ENCODE data around the gene CRELD2.

The CRELD2 gene

DNA sequence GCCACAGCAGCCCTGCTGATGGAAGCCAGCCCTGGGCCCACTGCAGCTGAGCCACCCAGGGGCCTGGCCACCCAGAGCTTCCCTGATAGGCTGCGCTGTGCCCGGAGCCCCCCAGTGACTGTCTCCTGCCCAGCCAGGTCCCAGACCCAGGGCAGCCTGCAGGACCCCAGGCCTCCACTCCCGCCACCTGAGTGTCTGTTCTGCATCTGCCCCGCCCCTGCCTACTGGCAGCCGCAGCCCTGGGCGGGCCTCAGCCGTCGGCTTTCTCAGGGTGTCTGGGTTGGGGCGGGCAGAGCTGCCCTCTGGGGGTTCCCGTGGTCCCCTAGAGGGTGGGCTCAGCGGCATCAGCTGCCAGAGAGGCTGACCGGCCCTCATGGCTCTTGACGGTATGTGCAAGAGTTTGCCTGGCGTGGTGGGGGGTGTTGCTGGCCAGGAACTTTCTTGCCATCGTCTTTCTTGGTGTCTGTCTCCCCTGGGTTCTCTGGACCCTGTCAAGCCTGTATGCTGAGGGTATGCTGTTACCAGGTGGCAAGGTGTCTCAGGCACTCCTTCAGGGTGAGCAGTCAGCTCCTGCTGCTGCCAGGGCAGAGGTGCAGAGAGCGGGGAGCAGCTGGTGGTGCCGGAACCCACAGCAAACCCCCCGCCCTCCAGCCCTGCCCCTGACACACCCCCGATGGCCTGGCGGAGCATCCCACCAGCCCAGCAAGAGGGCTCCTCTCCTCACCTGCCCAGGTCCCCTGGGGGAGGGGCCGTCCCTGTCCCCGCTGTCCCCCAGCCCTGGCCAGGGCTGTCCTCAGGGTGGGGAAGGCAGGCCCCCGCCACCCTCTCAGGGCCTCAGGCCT lies 29.9 kb downstream of the CRELD2 start:
- DNase-seq = no peak

DNA sequence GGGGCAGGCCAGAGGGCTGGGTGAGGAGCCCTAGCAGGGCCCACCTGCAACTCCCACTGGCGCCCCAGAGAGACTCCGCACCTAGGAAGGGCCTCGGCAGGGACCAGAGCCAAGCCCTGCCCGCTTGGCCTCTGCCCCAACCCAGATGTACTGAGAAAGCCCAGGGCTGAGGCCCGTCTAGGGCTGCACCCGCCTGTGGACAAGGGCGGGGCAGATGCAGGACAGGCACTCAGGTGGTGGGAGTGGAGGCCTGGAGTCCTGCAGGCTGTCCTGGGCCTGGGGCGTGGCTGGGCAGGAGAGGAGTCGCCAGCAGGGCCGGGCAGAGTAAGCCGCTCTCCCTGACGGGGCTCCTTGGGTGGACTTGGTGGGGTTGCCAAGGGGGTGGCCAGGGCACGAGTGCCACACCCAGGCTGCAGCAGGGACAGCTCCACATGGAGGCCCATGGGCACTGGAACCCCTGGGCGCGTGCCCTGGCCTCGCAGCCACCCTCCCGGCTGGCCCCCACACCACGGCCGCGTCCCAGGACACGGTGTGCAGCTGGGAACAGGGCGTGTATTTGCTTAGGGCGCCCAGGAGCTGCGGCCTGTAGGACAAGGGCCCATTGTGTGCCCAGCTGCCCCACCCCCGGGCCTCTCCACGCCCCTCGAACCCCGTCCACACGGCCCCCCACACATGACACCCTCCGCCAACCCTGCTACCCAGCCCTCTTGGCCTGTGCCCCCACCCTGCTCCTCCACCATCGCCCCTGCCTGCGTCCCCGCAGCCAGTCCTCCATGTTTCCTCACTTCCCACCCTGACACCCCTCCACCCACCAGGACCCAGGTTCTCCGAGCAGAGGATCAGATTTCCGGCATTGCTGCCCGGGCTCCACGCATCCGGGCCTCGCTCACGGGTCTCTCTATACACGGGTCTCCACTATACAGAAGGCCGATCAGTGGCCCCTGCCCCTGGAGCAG lies 30.8 kb downstream of the CRELD2 start:
- DNase-seq = no peak

DNA sequence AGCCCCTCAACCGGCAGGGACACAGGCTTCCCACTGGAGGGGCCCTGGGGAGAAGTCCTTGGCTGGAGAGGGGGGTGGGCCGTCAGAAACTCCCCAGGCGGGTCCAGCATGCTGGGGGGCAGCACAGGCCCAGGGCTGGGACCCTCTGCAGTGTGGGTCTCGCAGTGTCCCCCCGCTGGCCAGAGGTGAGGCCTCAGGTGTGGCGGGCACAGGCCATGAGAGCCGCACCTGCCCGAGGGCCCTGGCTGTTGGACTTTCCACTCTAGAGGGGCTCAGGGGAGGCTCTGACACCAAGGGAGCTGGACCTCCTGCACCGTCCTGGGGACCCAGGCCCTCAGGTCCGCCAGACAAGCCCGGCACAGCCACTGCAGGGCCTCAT lies 31.5 kb downstream of the CRELD2 start:
- no peak for DNase-seq

DNA sequence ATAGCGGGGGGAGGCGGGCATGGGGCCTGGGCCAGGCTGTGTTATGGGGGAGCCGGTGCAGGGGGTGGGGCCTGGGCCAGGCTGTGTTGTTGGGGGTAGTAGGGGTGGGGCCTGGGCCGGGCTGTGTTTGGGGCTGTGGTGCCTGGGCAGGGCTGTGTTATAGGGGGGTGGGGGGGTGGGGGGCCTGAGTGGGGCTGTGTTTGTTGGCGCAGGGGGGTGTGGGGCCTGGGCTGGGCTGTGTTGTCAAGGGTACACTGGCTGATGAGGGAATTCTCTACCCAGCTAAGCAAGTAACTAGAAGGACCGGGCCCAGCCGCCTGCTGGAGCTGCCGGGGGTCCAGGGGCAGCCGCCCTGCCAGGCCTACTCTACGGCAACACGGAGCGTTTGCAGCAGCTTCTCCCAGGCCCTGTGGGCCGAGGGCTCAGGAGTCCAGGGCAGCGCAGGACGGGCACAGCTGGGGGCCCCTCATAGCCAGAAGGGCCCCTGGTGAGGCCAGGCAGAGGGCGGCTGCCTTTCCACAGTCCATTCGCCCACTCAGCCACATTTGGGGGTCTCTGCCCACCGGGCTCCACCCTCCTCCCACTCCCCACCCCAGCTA lies 32.1 kb downstream of the CRELD2 start:
- DNase-seq = no peak

DNA sequence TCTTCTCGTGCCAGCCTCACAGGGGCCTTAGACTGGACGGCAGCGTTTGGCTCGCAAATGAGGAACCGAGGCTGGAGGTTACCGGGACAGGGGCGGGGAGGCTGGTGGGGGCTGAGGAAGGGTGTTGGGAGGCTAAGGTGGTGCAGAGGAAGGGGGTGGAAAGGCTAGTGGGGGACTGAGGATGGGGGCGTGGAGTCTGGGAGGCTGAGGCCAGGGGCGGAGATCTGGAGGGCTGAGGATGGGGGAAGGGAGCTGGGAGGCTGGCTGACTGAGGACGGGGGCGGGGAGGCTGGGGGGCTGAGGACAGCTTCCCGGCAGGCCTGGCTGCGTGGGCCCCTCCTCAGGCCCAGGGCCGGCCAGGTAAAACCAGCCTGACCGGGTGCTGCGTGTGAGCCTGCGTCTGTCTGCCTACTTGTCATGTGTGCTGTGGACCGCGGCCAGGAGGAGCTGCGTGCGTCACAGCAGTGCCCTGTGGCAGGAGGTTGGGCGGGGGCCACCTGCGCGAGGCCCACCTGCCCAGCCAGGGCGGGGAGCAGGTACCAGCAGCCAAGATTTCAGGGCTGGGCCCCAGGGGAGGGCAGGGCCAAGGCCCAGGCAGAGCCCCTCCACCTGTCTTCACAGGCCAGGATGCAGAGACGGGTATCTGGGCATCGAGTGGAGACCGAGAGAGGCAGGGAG lies 32.7 kb downstream of the CRELD2 start:
- no peak for DNase-seq

DNA sequence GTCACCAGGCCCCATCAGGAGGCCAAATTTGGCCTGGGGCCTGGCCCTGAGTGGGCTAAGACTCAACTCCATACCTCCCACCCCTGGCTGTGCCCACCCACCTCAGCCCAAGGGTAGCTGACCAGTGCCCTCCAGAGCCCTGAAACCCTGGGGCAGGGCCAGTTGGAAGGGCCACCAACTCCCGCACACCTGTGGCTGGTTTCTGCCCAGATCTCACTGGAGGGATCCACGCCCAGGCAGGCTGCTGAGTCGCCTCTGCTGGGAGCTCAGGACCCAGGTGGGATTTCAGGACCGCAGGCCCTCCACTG lies 33.2 kb downstream of the CRELD2 start:
- no peak for DNase-seq

DNA sequence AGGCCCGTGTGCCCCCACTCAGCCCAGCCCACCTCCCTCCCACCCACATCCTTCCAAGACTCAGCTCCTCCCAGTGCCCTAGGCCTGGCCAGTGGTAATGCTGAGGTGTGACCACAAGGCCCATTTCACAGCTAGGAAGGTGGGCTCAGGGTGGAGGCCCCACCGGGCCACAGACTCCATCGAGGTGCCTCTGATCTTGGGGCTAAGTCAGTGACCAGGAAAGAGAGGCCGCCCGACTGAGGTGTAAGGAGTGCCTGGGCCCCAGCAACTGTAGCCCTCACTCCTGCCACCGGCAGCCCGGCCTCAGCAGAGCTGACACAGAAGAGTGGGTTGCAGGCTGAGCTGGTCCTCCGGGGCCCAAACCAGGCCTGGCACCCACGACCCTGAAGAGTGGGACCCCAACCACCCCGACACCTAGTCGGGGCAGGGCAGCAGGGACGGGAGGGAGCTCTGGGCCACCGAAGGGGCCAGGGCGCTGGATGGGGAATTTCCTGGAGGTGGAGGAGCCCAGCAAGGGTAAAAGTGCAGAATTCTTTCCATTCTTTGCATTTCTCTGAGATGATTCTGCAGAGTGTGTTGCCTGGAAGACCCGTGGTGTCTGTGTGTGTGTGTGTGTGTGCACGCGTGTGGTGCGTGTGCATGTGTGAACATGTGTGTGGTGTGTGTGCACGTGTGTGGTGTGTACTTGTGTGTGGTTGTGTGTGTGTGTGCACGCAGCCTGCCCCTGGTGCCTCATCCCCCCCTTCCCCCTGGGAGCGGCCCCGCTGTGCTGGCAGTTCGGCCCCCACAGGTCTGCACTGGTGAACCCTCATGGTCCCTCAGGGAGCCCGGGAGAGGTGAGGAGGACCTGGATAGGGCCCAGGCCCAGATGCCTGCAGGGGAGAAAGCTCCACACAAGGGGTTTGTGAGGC lies 33.8 kb downstream of the CRELD2 start:
- peak; percentile 81 for DNase-seq

DNA sequence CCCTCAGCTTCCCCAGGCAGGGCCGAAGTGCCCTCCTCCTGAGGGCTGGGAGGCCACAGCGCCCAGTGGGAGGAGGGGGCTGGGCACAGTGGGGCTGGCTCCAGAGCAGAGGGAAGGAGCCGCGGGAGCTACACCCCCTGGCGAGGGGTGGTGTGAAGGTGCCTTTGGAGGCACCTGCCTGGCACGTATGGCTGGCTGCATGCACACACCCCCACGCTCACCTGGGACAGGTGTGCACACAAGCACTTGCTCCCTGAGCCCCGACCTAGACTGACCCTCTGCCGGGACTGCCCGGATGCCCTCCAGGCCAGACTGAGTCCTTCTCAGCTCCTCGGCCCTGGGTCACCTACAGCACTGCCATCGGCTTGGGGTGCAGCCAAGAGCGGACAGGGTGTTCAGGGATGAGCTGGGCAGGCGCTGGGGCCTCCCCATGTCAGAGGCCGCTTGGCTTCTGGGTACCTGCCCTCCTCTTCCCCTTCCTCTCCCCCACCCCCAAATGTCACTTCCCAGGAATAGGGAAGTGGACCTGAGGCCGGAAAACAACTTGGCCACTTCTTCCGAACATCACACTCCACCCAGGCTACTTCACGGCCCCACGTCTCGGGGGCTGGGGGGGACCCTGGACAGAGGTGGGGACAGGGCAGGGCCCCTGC lies 34.7 kb downstream of the CRELD2 start:
- no peak for DNase-seq

DNA sequence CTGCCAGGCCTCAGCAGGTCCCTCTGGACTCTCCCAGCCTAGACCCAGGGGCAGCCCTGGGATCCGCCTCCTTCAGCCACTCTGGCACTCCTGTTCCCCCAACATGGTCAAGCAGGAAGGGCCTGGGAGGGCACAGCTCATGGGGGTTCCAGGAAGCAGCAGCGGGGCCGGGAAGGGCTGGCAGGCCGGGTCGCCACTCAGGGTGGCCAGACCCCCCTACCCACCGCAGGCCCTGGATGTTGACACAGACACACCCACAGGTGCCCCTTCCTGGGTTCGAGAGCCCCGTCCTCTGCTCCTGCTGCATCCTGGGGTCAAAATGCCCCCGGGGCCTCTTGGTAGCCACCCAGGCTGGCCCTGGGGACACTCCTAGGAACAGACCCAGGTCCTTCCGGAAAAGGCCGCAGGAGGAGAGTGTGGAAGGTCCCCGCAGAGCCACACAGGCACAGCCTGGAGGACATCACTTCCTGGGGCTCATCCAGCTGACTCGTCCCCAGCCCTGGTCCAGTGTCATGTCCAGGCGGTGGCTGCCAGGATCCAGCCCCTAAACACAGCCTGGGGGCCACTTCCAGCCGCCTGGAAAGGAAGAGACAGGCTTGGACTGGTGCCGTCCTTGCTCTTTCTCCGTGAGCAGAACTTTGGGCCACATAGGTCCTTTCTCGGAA lies 35.4 kb downstream of the CRELD2 start:
- no peak for DNase-seq

DNA sequence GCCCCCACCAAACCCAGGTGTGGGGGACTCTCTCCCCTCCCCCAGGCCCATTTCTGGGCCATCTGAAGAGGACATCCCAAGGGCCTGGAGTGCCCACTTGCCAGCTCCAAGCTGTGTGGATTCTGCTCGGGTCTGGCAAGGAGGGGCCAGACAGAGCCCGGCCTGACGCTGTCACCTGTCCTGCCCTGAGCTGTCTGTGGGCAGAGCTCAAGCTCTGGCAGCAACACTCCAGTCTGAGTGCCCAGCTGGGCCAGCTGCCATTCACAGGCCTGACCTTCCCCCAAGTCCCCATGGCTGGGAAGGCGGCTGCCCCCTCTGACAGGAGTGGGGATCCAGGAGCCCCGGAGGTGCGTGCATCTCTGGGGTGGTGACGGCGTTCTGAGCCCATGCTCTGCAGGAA lies 35.9 kb downstream of the CRELD2 start:
- DNase-seq = no peak

DNA sequence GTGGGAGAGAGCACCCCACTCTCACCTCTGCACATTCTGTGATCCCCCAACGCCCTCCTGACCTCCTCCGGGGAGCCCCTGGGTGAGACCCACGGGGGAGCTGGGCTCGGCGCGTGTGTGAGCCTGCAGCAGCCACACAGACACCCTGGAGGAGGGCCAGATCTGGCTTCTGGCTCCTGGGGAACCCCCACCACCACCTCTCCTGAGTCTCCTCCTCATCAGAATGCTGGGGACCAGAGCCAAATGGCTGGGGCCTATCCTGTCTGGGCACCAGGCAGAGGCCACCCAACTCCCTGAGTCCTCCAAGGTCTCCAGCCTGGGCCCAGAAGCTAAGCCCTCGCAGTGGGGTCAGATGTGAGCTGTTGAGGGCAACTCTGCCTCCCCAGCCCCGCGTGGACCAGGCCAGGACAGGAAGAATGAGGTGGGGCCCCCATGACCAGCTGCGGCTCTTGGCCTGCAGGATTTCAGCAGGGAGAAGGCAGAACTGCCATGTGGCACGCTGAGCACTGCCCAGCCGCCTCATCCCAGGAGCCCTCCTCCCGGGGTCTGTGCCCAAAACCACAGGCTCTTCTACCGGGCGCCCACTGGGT lies 36.7 kb downstream of the CRELD2 start:
- no peak for DNase-seq

DNA sequence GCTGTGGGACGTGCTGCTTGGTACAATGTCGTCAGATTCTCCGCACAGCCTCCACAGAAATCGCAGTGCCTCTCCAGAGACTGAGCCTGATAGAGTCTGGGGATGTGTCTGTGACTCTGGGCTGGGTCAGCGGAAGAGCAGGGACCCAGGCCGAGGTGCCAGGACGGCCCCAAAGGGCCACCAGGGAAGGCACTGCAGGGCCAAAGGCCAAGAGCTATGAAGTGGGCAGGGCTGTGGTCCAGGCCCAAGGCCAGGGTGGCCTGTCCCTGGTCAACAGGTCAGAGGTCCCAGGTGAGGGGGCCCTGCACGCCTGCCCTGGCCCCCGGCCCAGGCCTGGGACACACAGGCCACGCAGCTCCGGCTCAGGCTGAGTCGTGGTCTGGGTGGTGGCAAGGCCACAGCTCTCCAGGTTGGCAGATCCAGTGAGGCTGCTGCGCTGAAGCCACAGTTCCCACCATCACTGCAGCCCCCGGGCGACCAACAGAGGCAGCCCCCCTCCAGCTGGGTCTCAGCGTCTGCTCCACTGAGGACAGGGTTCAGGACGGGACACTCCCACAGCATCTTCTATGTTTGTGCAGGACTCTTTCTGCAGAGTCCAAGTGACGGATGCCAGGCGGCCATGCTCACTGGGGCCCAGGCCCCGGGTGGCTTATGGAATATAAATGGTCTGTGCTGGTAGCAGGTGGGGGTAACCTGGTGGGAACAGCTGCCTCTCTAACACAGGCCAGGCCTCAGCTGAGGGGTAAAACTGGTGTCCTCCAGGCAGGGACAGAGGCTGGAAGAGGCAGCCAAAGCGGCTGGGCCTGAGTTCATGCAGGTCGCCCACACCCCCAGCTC lies 37.4 kb downstream of the CRELD2 start:
- no peak for DNase-seq

DNA sequence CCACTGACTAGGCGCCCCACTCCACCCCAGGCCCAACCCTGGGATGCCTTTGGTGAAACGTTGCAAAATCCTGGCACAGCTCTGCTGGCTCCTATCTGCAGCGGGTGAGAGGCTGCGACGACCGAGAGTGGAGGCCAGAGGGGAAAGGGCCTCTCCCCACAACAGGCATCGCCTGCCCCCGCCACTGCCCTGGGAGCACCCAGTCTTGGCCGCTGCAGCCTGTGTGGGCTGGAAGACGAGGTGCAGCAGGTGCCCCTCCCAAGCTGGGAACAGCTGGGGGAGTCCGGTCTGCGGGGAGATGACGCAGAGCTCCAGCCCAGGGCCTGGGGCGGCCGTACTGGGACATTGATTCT lies 38.0 kb downstream of the CRELD2 start:
- no peak for DNase-seq

DNA sequence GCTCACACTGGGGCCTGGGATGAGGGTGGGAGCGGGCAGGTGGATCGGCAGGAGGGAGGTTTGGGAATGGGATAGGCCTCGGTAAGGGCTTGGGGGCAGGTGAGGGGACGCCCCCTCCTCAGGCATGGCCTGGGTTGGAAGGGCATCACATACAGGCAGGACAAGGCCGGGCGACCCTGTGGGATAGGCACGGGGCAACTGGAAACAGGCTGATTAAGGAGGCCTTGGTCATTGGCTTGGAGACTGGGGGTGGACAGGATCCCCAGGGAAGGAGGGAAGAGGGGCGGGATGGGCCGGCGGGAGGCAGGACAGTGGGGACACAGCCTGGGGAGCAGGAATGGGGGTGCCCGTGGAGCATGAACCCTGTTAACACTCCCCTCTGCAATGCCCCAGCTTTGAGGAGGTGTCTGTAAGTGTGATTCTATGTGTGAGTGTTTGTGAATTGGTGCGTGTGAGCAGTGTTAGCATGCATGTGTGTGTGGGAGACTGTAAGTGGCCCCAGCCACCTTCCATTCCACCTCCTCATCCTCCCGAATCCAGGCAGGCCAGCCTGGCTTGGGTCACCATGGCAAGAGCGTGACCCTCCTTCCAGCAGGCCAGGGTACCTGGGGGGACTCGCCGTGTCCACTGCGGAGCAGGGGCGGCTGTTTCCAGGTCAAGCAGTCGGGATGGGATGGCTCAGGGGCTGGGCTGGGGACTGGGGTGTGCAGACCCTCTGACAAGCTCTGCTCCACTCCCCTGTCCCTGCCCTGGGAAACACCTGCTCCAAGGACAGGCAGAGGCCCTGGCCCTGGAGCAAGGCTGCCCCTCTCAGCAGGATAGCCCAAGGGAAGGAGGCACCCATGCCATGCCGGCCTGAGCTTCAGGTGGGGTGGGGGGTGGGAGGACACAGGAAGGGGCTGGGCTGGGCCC lies 38.7 kb downstream of the CRELD2 start:
- DNase-seq = no peak

DNA sequence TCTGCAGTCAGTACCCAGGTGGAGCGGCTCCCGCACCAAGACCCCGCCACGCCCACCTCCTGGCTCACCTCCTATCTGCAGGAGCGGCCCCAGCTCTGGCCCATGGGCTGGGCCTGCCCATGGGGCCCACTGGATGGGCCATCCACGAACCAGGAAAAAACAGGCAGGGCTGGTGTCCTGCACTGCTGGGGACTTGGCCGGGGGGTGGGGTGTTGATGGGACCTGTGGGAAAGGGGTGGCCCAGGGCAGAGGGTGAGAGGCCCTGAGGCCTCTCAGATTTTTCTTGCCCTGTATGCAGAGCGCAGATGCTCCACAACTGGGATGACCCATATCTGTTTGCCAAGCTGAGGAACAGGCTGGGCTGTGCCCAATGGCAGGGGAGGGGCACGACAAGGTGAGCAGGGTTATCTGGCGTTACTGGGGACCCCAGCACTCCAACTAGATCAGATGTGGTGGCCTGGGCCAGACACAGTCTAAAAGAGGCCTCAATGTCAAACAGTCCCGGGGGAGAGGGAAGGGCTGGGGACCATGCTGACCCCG lies 39.5 kb downstream of the CRELD2 start:
- no peak for DNase-seq

DNA sequence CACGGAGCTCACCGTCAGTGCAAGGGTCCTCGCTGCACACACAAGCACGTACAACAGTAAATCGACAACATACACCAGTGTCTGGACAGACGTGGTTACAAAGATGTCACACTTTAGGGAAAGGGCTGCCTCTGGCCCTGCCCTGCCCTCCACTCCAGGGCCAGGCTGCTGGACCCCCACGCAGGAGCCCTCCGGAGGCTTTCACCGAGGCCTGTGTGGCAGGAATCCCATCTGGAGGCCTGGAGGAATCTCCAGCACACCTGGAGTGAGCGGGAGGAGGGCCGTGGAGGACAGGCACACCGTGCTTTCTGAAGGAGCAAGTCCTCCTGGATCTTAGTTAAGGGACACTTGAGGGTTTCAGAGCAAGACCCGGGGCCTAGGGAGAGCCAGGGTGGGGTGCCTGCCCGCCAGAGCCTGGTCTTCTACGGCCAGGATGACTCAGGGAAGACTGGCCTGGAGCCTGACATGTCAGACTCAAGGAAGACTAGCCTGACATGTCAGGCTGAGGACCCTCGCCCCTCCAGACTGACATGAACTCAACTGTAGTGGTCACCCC lies 40.0 kb downstream of the CRELD2 start:
- DNase-seq = no peak

DNA sequence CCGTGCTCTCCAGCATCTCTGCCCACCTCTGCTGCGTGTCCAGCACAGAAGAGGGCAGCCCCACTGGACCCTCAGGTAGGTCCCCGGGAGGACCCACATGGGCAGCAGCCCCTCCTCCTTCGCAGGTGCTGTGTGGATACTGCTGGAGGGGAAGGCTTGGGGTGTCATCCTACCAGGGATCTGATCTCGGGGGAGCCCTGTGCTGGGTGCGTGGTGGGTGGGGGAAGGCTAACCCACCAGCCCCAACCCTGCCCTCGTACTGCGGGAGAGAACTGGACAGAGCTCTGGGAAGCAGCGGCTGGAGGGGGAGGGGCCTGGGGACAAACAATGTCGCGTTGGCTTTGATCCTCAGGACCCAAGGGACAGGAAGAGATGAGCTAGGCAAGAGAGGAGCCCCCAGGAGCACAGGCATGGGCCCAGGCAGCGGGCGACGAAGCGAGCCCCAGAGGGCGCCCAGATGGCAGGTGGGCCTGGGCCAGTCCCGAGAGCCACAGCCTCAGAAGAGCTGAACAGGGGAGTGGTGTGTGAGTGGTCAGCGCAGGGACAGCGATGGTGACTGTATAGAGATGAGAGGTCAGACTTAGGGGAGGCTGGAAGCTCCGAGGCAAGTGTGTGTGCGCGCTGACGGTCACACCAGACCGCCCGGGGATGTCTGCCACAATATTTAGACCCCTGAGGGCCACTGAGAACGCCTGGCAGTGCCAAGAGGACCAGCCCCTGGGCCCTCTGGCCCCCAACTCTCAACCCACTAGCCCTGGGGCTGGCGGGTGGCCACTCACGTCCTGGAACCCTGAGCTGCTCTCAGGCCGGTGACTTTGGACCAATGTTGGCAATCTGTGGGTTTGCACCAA lies 40.7 kb downstream of the CRELD2 start:
- DNase-seq = no peak

Measured in HCEC 1CT (cell line).